HG03280 (cell line): ENCODE results near the gene MTHFD1L.
"Not testable (repeated sequence)": the region's sequence is repeated elsewhere in the genome, so short reads cannot be mapped to it uniquely, and the experiment has no call there.

Source experiments
- ATAC-seq: cut with Tn5 transposase; IDR thresholded peaks from one replicate; pipeline ENCODE4 v1.9.1; 2021; ENCODE audit warnings: mild to moderate bottlenecking, moderate library complexity; ENCODE audit not compliant: unreplicated experiment

Gene MTHFD1L

DNA sequence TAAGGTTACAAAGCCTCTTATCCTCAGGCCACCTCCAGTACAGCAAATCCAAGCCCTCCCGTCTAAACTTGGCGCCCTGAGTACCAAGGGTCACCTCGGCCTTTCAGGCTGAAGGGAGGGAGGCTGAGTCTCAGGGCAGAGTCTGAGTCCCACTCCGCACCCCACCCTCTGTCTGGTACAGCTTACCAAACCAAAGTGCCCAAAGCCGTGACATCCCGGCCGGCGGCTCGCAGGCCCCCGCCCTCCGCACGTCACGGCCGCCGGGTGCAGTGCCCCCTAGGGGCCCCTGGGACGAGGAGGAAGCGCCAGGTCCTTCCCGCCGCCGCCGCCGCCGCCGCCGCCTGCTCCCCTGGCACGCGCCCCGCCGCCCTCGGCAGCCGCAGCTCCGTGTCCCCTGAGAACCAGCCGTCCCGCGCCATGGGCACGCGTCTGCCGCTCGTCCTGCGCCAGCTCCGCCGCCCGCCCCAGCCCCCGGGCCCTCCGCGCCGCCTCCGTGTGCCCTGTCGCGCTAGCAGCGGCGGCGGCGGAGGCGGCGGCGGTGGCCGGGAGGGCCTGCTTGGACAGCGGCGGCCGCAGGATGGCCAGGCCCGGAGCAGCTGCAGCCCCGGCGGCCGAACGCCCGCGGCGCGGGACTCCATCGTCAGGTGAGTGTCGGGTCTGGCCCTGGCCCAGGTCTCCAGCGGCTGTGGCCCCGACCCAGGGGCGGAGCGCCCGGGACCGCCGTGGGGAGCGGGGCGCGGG, at the start of gene MTHFD1L:
Gene MTHFD1L (plus strand): TSS at position 297 of the 741 bp plus-strand sequence. CDS start 121 bp downstream, at position 418.
- ATAC-seq, result peak; percentile 72

DNA sequence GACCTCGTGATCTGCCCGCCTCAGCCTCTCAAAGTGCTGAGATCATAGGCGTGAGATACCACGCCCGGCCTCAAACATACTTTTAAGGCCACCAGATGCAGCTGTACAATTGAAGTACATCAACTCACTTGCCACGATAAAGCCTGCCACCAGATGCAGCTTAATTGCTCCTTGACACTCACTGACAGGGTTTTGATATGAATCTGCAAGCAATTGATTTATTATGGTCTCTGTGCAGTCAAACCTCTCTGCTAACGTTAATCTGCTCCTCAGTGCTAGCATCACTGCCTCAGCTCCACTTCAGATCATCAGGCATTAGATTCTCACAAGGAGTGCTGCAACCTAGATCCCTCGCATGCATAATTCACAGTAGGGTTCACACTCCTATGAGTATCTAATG, 48.9 kb upstream of the MTHFD1L start:
- ATAC-seq, result not testable (repeated sequence)

DNA sequence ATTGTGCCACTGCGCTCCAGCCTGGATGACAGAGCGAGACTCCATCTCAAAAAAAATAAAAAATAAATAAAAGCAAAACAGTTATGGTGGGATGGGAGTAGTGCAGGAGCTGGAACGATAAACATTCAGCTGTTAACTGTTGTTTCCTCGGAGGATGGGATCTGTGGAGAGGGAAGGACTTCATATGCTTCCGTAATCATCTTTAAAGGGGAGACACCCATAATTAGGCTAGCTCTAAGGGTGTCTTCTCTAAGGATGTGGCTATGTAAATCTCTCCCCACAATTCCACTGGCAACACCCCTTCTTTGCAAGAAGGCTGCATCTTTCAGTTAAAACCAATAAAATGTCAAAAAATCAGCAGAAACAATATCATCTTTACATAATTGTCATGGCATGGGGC, 42.6 kb upstream of the MTHFD1L start:
- ATAC-seq, result no peak

DNA sequence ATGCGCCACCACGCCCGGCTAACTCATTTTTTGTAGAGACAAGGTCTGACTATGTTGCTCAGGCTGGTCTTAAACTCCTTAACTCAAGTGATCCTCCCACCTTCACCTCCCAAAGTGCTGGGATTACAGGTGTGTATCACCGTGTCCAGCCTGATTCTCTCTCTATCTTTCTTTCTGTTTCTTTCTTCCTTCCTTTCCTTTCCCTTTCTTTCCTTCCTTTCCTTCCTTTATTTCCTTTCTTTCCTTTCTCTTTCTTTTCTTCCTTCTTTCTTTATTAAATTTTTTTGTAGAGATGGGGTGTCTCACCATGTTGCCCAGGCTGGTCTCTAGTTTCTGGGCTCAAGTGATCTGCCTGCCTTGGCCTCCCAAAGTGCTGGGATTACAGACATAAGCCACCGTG, 38.7 kb upstream of the MTHFD1L start:
- no peak for ATAC-seq

DNA sequence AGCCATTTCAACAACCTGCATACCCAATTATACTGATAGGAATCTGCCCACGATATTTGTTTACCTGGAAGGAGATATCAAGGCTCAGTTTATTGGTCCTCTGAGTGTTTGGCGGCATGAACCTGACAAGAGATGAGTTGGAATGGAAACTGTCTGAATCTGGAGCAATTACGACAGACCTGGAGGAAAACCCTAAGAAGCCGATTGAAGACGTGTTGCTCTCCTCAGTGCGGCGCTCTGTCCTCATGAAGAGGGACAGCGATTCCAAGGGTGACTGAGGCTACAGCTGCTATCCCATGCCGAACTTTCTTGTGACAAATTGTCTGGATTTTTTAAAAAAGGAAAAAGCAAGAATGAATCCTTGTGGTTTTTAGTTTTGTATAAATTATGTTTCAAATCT, 37.4 kb upstream of the MTHFD1L start:
- not testable (repeated sequence) for ATAC-seq

DNA sequence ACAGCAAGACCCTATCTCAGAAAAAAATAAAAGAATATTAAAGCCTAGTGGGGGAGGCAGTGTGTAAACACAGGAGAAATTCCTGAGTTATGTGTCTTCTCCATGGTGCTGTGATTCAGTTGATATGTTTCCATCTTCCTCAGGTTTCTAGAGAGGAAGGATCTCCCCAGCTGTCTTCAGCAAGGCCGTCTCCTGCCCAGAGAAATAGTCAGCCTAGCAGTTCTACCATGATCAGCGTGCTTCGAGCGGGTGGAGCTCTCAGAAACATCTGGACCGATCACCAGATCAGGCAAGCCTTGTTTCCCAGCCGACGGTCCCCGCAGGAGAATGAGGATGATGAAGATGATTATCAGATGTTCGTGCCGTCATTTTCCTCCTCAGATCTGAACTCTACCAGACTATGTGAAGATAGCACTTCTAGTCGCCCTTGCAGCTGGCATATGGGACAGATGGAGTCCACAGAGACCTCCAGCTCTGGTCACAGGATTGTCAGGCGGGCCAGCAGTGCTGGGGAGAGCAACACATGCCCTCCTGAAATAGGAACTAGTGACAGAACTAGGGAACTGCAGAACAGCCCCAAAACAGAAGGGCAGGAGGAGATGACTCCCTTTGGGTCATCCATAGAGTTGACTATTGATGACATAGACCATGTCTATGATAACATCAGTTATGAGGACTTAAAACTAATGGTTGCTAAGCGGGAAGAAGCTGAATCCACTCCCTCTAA, 34.9 kb upstream of the MTHFD1L start:
- no peak for ATAC-seq

DNA sequence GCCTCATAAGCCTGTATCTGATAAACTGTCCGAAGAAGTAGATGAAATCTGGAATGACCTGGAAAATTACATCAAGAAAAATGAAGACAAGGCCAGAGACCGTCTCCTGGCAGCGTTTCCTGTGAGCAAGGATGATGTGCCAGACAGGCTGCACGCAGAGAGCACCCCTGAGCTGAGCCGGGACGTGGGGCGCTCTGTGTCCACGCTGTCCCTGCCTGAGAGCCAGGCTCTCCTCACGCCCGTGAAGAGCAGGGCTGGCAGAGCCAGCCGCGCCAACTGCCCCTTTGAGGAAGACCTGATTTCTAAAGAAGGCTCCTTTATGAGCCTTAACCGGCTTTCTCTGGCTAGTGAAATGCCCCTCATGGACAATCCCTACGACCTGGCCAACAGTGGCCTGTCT, 33.9 kb upstream of the MTHFD1L start:
- ATAC-seq, result no peak

DNA sequence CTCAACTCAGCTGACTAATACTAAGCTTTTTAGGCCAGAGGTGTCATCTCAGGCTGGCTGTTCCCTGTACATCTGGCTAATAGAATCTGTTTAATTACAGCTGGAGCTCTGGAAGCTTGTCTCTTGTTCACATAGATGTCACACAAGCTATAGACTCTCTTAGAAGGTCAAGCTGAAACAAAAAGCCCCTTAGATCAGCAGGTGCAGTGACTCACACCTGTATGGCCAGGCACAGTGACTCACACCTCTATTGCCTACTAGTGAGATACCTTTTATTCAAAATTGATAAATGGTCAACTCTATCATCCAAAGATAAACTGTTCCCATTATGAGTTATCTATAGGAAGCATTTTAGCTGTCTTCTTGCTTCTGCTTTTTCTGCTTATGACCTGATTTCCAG, 29.9 kb upstream of the MTHFD1L start:
- ATAC-seq, result no peak

DNA sequence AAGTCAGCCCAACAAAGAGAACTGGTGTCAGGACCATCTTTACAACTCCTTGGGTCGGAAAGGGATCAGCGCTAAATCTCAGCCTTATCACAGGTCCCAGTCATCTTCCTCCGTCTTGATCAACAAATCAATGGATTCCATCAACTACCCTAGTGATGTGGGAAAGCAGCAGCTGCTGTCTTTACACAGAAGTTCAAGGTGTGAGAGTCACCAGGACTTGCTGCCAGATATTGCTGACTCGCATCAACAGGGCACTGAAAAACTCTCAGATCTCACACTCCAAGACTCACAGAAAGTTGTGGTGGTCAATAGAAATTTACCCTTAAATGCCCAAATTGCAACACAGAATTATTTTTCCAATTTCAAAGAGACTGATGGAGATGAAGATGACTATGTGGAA, 25.3 kb upstream of the MTHFD1L start:
- no peak for ATAC-seq

DNA sequence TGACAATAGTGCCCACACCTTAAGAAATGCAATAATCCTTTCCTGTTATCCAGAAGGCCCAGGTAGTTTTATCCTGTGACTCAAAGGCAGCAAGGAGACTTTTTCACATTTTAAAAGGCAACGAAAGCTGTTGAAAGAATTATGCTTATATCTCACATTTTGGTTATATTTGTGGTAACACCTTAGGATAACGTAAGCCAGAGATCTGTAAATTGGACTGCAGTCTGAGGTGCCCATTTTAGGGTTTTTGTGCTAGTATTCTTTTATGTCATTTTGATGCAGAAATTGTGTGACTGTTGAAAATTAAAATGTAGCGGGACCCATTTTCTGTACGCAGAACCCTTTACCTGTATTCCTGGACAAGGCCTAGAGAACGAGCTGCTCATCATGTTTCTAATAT, 24.3 kb upstream of the MTHFD1L start:
- no peak for ATAC-seq

DNA sequence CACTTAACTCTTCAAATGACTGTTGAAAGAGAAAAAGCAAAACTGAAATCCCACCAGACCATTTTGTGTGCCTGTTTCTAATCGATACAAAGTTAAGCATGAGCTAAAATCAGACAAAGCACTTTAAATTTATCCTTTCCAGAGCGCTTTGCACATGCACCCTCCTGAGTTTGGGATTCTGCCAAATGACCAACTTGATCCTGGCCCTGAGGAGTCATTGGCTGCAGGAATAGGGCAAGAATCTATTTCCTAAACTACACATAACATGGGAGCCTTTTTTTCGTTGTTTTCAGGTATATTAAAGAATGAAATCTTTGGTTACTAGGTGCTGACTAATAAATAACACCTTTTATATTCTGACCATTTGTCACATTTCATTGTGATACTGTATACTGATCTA, 23.8 kb upstream of the MTHFD1L start:
- no peak for ATAC-seq

DNA sequence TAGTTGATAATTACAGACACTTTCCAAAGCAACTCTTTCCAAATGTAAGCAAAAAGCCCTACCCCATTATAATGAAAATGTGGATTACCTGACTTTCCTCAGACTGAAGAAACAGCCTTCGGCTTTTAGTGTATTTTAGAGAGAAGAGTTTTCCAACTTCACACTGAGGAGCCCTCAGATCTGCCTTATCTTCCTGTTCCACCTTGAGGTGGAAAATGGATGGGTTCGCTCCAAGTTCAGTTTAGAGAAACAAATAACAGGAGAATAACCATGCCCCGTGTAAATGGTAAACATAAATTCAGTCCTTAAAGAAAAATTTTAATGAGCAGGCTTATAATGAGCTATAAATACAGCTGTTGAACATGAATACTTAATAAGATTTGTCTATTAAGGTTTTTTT, 21.1 kb upstream of the MTHFD1L start:
- ATAC-seq, result no peak

DNA sequence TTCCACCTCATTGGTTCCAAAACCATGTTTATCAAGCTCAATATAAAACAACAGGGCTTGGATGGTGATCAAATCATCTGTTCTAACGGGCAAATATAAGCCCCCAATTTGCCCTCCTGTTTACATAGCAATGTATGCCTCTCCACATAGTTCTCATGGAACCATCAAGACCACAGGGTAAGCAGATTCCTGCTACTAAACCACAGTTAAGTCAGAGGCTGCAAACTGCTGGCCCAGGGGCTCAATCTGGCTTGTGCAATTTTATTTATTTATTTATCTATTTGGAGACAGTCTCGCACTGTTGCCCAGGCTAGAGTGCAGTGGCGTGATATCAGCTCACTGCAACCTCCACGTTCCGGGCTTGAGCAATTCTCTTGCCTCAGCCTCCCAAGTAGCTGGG, 18.9 kb upstream of the MTHFD1L start:
- ATAC-seq, result no peak

DNA sequence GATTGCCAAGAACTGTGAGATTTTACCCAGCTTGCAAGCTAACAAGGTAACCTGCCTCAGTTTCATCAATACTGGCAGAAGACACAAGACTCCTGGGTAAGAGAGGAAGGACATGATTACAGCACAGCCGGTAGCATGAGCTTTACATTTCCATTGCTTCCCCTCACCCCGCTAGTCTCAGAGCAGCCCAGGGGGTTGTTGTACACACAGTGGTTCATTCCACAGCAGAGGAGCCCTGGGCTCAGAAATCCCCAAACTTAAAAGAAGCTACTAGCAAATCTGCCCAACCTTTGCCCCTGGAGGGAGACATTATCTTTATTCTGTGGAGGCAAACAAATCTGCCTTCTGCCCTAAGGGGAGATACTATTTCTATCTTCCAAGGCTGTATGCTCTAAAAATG, 17.1 kb upstream of the MTHFD1L start:
- ATAC-seq, result no peak

DNA sequence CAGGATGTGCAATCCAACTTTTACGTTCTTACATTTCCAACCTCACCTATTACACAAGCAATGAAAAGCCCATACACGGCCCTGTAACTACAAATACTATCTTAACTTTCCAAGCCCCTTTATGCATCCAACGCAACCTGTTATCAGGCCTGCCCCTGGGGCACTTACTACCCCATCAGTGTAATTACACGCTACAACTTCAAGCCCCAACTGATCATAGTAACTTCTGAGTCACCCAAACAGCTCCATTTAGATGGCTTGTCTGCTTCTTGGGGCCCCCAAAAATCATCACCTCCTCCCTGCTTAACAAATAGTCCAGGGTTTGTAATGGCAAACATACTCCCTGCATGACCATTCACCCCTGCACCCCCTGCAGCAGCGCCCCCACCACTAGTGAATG, 11.1 kb upstream of the MTHFD1L start:
- ATAC-seq, result not testable (repeated sequence)

DNA sequence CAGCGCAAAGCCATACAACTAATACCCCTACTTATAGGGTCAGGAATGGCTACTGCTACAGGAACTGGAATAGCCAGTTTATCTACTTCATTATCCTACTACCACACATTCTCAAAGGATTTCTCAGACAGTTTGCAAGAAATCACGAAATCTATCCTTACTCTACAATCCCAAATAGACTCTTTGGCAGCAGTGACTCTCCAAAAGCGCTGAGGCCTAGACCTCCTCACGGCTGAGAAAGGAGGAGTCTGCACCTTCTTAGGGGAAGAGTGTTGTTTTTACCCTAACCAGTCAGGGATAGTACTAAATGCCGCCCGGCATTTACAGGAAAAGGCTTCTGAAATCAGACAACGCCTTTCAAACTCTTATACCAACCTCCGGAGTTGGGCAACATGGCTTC, 10.3 kb upstream of the MTHFD1L start:
- ATAC-seq, result not testable (repeated sequence)

DNA sequence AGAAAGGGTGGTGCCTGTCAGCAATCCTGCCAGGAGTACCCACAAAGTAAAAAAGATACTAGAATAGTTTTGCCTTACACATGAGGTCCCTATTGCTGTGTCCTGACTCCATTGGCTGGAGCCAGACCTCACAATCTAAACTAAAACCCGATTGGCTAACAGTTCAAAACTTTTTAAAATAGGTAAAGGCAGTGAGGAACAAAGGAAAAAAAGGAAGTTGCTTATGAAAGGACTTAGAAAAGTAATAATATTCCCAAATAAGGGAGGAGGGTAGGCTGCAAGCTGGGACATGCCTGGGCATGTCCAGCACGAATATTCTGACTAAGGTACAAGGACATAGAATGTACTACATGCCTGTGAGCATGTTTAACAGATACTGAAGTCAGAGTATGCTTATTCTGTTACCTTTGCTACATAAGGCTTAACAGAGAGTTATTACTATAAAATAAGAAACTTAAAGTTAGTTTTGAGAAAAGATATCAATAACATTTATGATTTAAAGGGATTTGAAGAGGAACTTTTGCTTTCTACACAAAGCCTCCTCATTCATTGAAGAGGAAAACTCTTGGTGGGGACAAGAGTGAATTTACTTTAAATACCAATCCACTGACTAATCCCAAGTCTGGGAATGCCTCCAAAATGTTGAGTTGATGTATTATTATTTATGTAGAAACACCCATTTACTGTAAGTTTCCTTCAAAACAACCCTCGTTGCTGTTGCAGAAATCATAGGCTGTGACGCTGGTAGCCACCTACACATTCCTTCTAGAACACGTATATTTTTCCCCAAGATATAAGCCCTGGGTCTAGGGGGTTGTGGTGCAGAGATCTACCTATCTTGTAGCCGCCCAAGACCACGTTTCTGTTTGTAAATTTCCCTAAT, 8.2 kb upstream of the MTHFD1L start:
- ATAC-seq, result no peak

DNA sequence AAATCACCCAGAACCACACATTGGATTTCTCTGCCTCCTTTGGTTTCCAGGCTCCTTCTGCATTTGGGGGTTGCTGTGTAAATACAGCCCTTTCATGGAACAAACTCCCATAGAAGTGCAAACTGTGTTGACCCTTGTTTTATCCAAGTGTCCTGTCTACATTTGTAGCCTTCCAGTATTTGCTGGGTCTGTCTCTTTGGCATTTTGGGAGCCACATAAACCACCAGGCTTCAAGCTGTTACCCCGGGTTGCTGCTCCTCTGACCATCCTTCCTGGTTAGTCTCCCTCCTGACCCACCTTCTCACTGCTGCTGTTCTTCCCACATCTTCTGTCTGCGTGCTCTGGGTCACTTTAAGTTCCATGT, 7.6 kb upstream of the MTHFD1L start:
- no peak for ATAC-seq

DNA sequence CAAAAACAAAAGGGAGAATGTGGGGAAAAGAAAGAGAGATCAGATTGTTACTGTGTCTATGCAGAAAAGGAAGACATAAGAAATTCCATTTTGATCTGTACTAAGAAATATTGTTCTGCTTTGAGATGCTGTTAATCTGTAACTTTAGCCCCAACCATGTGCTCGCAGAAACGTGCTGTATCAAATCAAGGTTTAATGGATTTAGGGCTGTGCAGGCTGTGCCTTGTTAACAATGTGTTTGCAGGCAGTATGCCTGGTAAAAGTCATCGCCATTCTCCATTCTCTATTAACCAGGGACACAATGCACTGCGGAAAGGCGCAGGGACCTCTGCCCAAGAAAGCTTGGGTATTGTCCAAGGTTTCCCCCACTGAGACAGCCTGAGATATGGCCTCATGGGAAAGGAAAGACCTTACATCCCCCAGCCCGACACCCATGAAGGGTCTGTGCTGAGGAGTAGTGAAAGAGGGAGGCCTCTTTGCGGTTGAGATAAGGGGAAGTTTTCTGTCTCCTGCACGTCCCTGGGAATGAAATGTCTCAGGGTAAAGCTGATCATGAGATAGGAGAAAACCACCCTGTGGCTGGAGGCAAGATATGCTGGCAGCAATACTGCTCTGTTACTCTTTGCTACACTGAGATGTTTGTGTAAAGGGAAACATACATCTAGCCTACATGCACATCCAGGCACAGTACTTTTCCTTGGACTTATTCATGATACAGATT, 3.9 kb upstream of the MTHFD1L start:
- ATAC-seq, result not testable (repeated sequence)

DNA sequence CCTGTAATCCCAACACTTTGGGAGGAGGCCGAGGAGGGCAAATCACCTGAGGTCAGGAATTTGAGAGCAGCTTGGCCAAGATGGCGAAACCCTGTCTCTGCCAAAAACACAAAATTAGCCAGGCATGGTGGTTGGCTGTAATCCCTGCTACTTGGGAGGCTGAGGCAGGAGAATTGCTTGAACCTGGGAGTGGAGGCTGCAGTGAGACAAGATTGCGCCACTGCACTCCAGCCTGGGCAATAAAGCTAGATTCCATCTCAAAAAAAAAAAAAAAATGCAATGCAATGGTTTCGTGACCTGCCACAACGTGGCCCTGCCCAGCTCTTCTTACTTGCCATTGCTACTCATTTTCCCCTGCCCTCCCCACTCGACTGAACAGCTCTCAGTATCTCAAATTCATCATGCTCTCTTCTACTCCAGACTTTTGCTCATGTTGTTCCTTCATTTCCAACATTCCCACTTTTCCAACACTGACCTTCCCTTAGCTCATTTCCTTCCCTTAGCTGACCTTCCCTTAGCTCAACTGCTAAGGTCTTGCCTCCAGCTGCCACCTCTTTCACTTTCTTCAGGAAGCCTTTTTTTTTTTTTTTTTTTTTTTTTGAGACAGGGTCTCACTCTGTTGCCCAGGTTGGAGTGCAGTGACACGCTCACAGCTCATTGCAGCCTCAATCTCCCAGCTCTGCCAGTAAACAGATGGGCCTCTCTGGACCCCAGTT, 2.1 kb upstream of the MTHFD1L start:
- ATAC-seq, result no peak
